Measurements from ENCODE around the gene TRAPPC3L.

TRAPPC3L gene

GRCh38 chr6:116456106-116456505 lies 89.4 kb downstream of the TRAPPC3L start (continued):
- TF ChIP-seq CSRNP3 (CRISPR knock-in tag; IDR thresholded peaks at IDR 0.05) (no peak), ISL1 (CRISPR knock-in tag; IDR thresholded peaks at IDR 0.05) (no peak), ZNF565 (CRISPR knock-in tag; conservative IDR thresholded peaks at IDR 0.05; ENCODE audit: low read depth) (no peak), GLIS3 (CRISPR knock-in tag; IDR thresholded peaks at IDR 0.05) (no peak), ZFP30 (CRISPR knock-in tag; IDR thresholded peaks at IDR 0.05) (no peak), ARNTL (CRISPR knock-in tag; IDR thresholded peaks at IDR 0.05; ENCODE audit: borderline replicate concordance, low read depth) (no peak)

GRCh38 chr6:116452531-116452930 lies 93.0 kb downstream of the TRAPPC3L start:
- ATAC-seq: no peak
- TF ChIP-seq CSRNP3 (CRISPR knock-in tag; IDR thresholded peaks at IDR 0.05) (no peak), ZFP30 (CRISPR knock-in tag; IDR thresholded peaks at IDR 0.05) (no peak), ISL1 (CRISPR knock-in tag; IDR thresholded peaks at IDR 0.05) (no peak), OSR1 (CRISPR knock-in tag; IDR thresholded peaks at IDR 0.05) (no peak), TOX (CRISPR knock-in tag; IDR thresholded peaks at IDR 0.05; ENCODE audit: borderline replicate concordance) (no peak), PATZ1 (CRISPR knock-in tag; IDR thresholded peaks at IDR 0.05; ENCODE audit: borderline replicate concordance) (no peak), RARB (CRISPR knock-in tag; IDR thresholded peaks at IDR 0.05) (no peak), ZNF565 (CRISPR knock-in tag; conservative IDR thresholded peaks at IDR 0.05; ENCODE audit: low read depth) (no peak), ESRRG (CRISPR knock-in tag; IDR thresholded peaks at IDR 0.05) (no peak), CREB5 (CRISPR knock-in tag; IDR thresholded peaks at IDR 0.05; ENCODE audit: low read depth) (no peak), TCF4 (CRISPR knock-in tag; IDR thresholded peaks at IDR 0.05; ENCODE audit: borderline replicate concordance) (no peak), ARNTL (CRISPR knock-in tag; IDR thresholded peaks at IDR 0.05; ENCODE audit: borderline replicate concordance, low read depth) (no peak), POU6F1 (CRISPR knock-in tag; IDR thresholded peaks at IDR 0.05; ENCODE audit: borderline replicate concordance, low read depth) (no peak), TSHZ2 (CRISPR knock-in tag; IDR thresholded peaks at IDR 0.05) (no peak), ZFP3 (CRISPR knock-in tag; IDR thresholded peaks at IDR 0.05) (no peak), ZNF8 (CRISPR knock-in tag; IDR thresholded peaks at IDR 0.05) (no peak), PPARA (CRISPR knock-in tag; IDR thresholded peaks at IDR 0.05; ENCODE audit: borderline replicate concordance) (no peak), ZC3H10 (CRISPR knock-in tag; IDR thresholded peaks at IDR 0.05) (no peak)

- no peak for ATAC-seq
- TF ChIP-seq ZNF8 (CRISPR knock-in tag; IDR thresholded peaks at IDR 0.05) (no peak), GLIS3 (CRISPR knock-in tag; IDR thresholded peaks at IDR 0.05) (no peak), POU6F1 (CRISPR knock-in tag; IDR thresholded peaks at IDR 0.05; ENCODE audit: borderline replicate concordance, low read depth) (no peak), SNAI2 (CRISPR knock-in tag; IDR thresholded peaks at IDR 0.05) (no peak), OSR1 (CRISPR knock-in tag; IDR thresholded peaks at IDR 0.05) (no peak), TSHZ2 (CRISPR knock-in tag; IDR thresholded peaks at IDR 0.05) (no peak), PPARA (CRISPR knock-in tag; IDR thresholded peaks at IDR 0.05; ENCODE audit: borderline replicate concordance) (no peak)
Measured at GRCh38 chr6:116451916-116452315, 93.6 kb downstream of the TRAPPC3L start.
